Stimulated activated naive B cell treated with anti-CD40 and anti-IgM and Interleukin-4, amounts not matched to agents 10 μg/mL and 1 μg/mL and 100 μg/mL, for 72 hours (primary cell): ENCODE measurements around the gene STC2.

Experiments used
- ATAC-seq, 2 donors: fragments of 150-1000 bp; cut with Tn5 transposase; replicated peaks; 2 replicates each; pipeline ENCODE4 v1.10.0; 2021; ENCODE audit warnings: moderate library complexity in 1 of 2
- DNase-seq: peaks from one replicate; pipeline ENCODE4 v3.0.0; 2021
- H3K27ac Mint-ChIP-seq: one replicate; pipeline ENCODE4 v1.8.0; 2022; ENCODE audit warnings: mild to moderate bottlenecking, mixed read lengths
- H3K27me3 Mint-ChIP-seq, 2 donors: one replicate each; pipeline ENCODE4 v1.8.0; 2022; ENCODE audit warnings: mixed read lengths in 2 of 2
- H3K36me3 Mint-ChIP-seq, 2 donors: one replicate each; pipeline ENCODE4 v1.8.0; 2022; ENCODE audit warnings: mixed read lengths in 2 of 2, mild to moderate bottlenecking in 1 of 2
- H3K4me1 Mint-ChIP-seq, 2 donors: one replicate each; pipeline ENCODE4 v1.8.0; 2022; ENCODE audit warnings: mixed read lengths in 2 of 2, mild to moderate bottlenecking in 1 of 2
- H3K4me3 Mint-ChIP-seq, 2 donors: one replicate each; pipeline ENCODE4 v1.8.0; 2022; ENCODE audit warnings: mild to moderate bottlenecking in 2 of 2, mixed read lengths in 2 of 2, moderate library complexity in 1 of 2
- H3K9me3 Mint-ChIP-seq, 2 donors: one replicate each; pipeline ENCODE4 v1.8.0; 2022; ENCODE audit warnings: mixed read lengths in 2 of 2, mild to moderate bottlenecking in 1 of 2

The STC2 gene

GRCh38 chr5:173299820-173300219, 28.4 kb downstream of the STC2 start:
- no peak for DNase-seq
- Mint-ChIP-seq H3K4me1 (no peaks in the 10 kb centered on the region), H3K27ac (no peak overlapping the region), H3K27me3 (peaks cover 29 to 38% of the 10 kb centered on the region in 2 donors), H3K4me3 (no peak overlapping the region), H3K9me3 (no peaks in the 10 kb centered on the region), H3K36me3 (no peaks in the 10 kb centered on the region)
- ATAC-seq: no peak

- Mint-ChIP-seq H3K36me3 (no peaks in the 10 kb centered on the region), H3K27ac (no peak overlapping the region), H3K4me3 (no peak overlapping the region), H3K9me3 (no peaks in the 10 kb centered on the region), H3K4me1 (peaks cover 9 to 10% of the 10 kb centered on the region in 2 donors), H3K27me3 (peaks cover 36 to 41% of the 10 kb centered on the region in 2 donors)
- ATAC-seq: no peak
- no peak for DNase-seq
Measured at GRCh38 chr5:173298213-173298926, 29.8 kb downstream of the STC2 start.

GRCh38 chr5:173297813-173298212, 30.4 kb downstream of the STC2 start:
- no peaks in the 10 kb centered on the region for H3K9me3 Mint-ChIP-seq
- DNase-seq (no peak), ATAC-seq (no peak)
- peaks cover 9 to 10% of the 10 kb centered on the region in 2 donors for H3K4me1 Mint-ChIP-seq
- H3K4me3 Mint-ChIP-seq: no peak overlapping the region
- no peak overlapping the region for H3K27ac Mint-ChIP-seq
- no peaks in the 10 kb centered on the region for H3K36me3 Mint-ChIP-seq
- H3K27me3 Mint-ChIP-seq: peaks cover 31 to 35% of the 10 kb centered on the region in 2 donors

GRCh38 chr5:173296737-173297676, 31.2 kb downstream of the STC2 start:
- Mint-ChIP-seq H3K27me3 (peaks cover 34 to 36% of the 10 kb centered on the region in 2 donors), H3K4me1 (peaks cover 9 to 10% of the 10 kb centered on the region in 2 donors), H3K27ac (no peak overlapping the region), H3K9me3 (no peaks in the 10 kb centered on the region), H3K4me3 (no peak overlapping the region), H3K36me3 (no peaks in the 10 kb centered on the region)
- DNase-seq (no peak), ATAC-seq (no peak)

- Mint-ChIP-seq H3K4me3 (no peak overlapping the region), H3K27ac (no peak overlapping the region), H3K36me3 (no peaks in the 10 kb centered on the region), H3K4me1 (peaks cover 9 to 10% of the 10 kb centered on the region in 2 donors), H3K27me3 (peaks cover 42 to 43% of the 10 kb centered on the region in 2 donors), H3K9me3 (no peaks in the 10 kb centered on the region)
- no peak for ATAC-seq
- DNase-seq: no peak
Measured at GRCh38 chr5:173295796-173296195, 32.4 kb downstream of the STC2 start.

- peaks cover 50 to 52% of the 10 kb centered on the region in 2 donors for H3K27me3 Mint-ChIP-seq
- no peaks in the 10 kb centered on the region for H3K36me3 Mint-ChIP-seq
- ATAC-seq (no peak), DNase-seq (no peak)
- H3K4me1 Mint-ChIP-seq: peaks cover 9 to 10% of the 10 kb centered on the region in 2 donors
- H3K27ac Mint-ChIP-seq: no peak overlapping the region
- H3K9me3 Mint-ChIP-seq: no peaks in the 10 kb centered on the region
- H3K4me3 Mint-ChIP-seq: no peak overlapping the region
Measured at GRCh38 chr5:173294673-173295320, 33.4 kb downstream of the STC2 start.

GRCh38 chr5:173293817-173294672, 34.2 kb downstream of the STC2 start:
- no peak overlapping the region for H3K27ac Mint-ChIP-seq
- DNase-seq: peak; percentile 49
- H3K4me1 Mint-ChIP-seq: peaks cover 9 to 10% of the 10 kb centered on the region in 2 donors

GRCh38 chr5:173291722-173292658, 36.2 kb downstream of the STC2 start:
- no peak overlapping the region for H3K4me3 Mint-ChIP-seq
- no peaks in the 10 kb centered on the region for H3K36me3 Mint-ChIP-seq
- DNase-seq (no peak), ATAC-seq (no peak)
- H3K27ac Mint-ChIP-seq: no peak overlapping the region
- H3K4me1 Mint-ChIP-seq: peaks cover 9 to 10% of the 10 kb centered on the region in 2 donors
- no peaks in the 10 kb centered on the region for H3K9me3 Mint-ChIP-seq
- H3K27me3 Mint-ChIP-seq: peaks cover 59 to 74% of the 10 kb centered on the region in 2 donors

More at GRCh38 chr5:173293817-173294672, 34.2 kb downstream of the STC2 start:
- peaks cover 50 to 57% of the 10 kb centered on the region in 2 donors for H3K27me3 Mint-ChIP-seq
- H3K4me3 Mint-ChIP-seq: peak overlapping the region in 1 of 2 donors; percentile 6
- peak; percentile 66 to 80 for ATAC-seq
- no peaks in the 10 kb centered on the region for H3K36me3 Mint-ChIP-seq
- no peaks in the 10 kb centered on the region for H3K9me3 Mint-ChIP-seq

GRCh38 chr5:173290477-173291131, 37.6 kb downstream of the STC2 start:
- Mint-ChIP-seq H3K27me3 (peaks cover 69 to 80% of the 10 kb centered on the region in 2 donors), H3K4me1 (peaks cover 9 to 10% of the 10 kb centered on the region in 2 donors), H3K36me3 (peaks cover 0 to 2% of the 10 kb centered on the region in 2 donors), H3K9me3 (no peaks in the 10 kb centered on the region), H3K4me3 (no peak overlapping the region), H3K27ac (no peak overlapping the region)
- DNase-seq (no peak), ATAC-seq (no peak)

GRCh38 chr5:173289372-173289771, 38.8 kb downstream of the STC2 start:
- Mint-ChIP-seq H3K27me3 (peaks cover 73 to 82% of the 10 kb centered on the region in 2 donors), H3K27ac (no peak overlapping the region), H3K9me3 (peaks cover 5 to 7% of the 10 kb centered on the region in 2 donors), H3K36me3 (peaks cover 6 to 7% of the 10 kb centered on the region in 2 donors), H3K4me1 (peaks cover 6 to 10% of the 10 kb centered on the region in 2 donors), H3K4me3 (no peak overlapping the region)
- no peak for ATAC-seq
- DNase-seq: no peak

- H3K4me3 Mint-ChIP-seq: no peak overlapping the region
- no peak for DNase-seq
- ATAC-seq: no peak
- H3K36me3 Mint-ChIP-seq: peaks cover 10 to 12% of the 10 kb centered on the region in 2 donors
- no peak overlapping the region for H3K27ac Mint-ChIP-seq
- peaks cover 70 to 80% of the 10 kb centered on the region in 2 donors for H3K27me3 Mint-ChIP-seq
- H3K9me3 Mint-ChIP-seq: peaks cover 8 to 11% of the 10 kb centered on the region in 2 donors
- peaks cover 4 to 6% of the 10 kb centered on the region in 2 donors for H3K4me1 Mint-ChIP-seq
Measured at GRCh38 chr5:173288632-173289031, 39.6 kb downstream of the STC2 start.

GRCh38 chr5:173287086-173287485, 41.1 kb downstream of the STC2 start:
- H3K27ac Mint-ChIP-seq: no peak overlapping the region
- H3K4me3 Mint-ChIP-seq: no peak overlapping the region
- H3K36me3 Mint-ChIP-seq: peaks cover 10 to 12% of the 10 kb centered on the region in 2 donors
- peaks cover 8 to 11% of the 10 kb centered on the region in 2 donors for H3K9me3 Mint-ChIP-seq
- H3K27me3 Mint-ChIP-seq: peaks cover 78 to 86% of the 10 kb centered on the region in 2 donors
- H3K4me1 Mint-ChIP-seq: peaks cover 5 to 7% of the 10 kb centered on the region in 2 donors
- no peak for DNase-seq
- ATAC-seq: no peak
